Thyroid gland (tissue), 4 donors: ENCODE results near the gene GTF3C5.

Source experiments
- POLR2A ChIP-seq, 2 donors: fragments of 450-650 bp; IDR thresholded peaks; one replicate each; pipeline ENCODE4 v1.6.1; 2017; ENCODE audit warnings: antibody characterized with exemption in 2 of 2, mild to moderate bottlenecking in 2 of 2, moderate library complexity in 1 of 2
- TF ChIP-seq, protein P1 (sequence below), 6 experiments: fragments of 200-600 bp in 3 of 6; fragments of 450-650 bp in 3 of 6; sonication (generic) in 3 of 6; IDR thresholded peaks; one replicate each; pipeline ENCODE4 v1.5.1; 2016 to 2019; ENCODE audit warnings: antibody characterized with exemption in 6 of 6, mild to moderate bottlenecking in 2 of 6, inconsistent platforms in 1 of 6, moderate library complexity in 1 of 6

DNA sequence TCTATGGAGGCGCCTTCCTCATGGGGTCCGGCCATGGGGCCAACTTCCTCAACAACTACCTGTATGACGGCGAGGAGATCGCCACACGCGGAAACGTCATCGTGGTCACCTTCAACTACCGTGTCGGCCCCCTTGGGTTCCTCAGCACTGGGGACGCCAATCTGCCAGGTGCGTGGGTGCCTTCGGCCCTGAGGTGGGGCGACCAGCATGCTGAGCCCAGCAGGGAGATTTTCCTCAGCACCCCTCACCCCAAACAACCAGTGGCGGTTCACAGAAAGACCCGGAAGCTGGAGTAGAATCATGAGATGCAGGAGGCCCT lies 34.2 kb downstream of the GTF3C5 start:
- TF ChIP-seq, protein P1, sequence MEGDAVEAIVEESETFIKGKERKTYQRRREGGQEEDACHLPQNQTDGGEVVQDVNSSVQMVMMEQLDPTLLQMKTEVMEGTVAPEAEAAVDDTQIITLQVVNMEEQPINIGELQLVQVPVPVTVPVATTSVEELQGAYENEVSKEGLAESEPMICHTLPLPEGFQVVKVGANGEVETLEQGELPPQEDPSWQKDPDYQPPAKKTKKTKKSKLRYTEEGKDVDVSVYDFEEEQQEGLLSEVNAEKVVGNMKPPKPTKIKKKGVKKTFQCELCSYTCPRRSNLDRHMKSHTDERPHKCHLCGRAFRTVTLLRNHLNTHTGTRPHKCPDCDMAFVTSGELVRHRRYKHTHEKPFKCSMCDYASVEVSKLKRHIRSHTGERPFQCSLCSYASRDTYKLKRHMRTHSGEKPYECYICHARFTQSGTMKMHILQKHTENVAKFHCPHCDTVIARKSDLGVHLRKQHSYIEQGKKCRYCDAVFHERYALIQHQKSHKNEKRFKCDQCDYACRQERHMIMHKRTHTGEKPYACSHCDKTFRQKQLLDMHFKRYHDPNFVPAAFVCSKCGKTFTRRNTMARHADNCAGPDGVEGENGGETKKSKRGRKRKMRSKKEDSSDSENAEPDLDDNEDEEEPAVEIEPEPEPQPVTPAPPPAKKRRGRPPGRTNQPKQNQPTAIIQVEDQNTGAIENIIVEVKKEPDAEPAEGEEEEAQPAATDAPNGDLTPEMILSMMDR (IDR thresholded peaks at IDR 0.05): no peak
- no peak for TF ChIP-seq POLR2A (IDR thresholded peaks at IDR 0.05)
